OCI-LY7 (cell line): ENCODE measurements around the gene UBL5. TPM values are rescaled to one million over a fixed set of nuclear protein-coding genes. Genes with fewer than 3 reads are reported as not detected.

ENCODE experiments used
- BruUV-seq: library from RNA; stranded (reverse); fragments of 400-500 nt; replicated peaks from 2 replicates; lab custom pipeline; 2021; lab: Mats Ljungman, UMichigan
- CTCF ChIA-PET: fragments of 300-600 bp; sonication (Branson Sonifier 250); formaldehyde crosslinking; loops from one replicate; lab custom pipeline; 2022; ENCODE audit warnings: antibody characterized with exemption; ENCODE audit not compliant: unreplicated experiment; lab: Charles Lee
- POLR2A ChIA-PET: fragments of 300-600 bp; sonication (Branson Sonifier 250); formaldehyde crosslinking; loops from one replicate; lab custom pipeline; 2022; ENCODE audit warnings: antibody characterized with exemption; lab: Charles Lee
- DNase-seq: peaks from one replicate; pipeline ENCODE4 v3.0.0-alpha.2; 2015; ENCODE audit warnings: low spot score
- H2AFZ ChIP-seq: fragments of 200-600 bp; sonication (generic), shearing (Covaris generic); 2 replicates; pipeline ENCODE4 v1.6.1; 2014; ENCODE audit warnings: mild to moderate bottlenecking, antibody characterized with exemption, low read length, moderate library complexity
- H3K27ac ChIP-seq: fragments of 200-600 bp; sonication (generic); 2 replicates; pipeline ENCODE4 v1.5.1; 2014; ENCODE audit warnings: mixed run types, low read depth, mild to moderate bottlenecking, moderate library complexity, low read length, inconsistent platforms; ENCODE audit not compliant: poor library complexity, severe bottlenecking
- H3K36me3 ChIP-seq: fragments of 200-600 bp; sonication (generic); 2 replicates; pipeline ENCODE4 v1.6.1; 2014; ENCODE audit warnings: mild to moderate bottlenecking, antibody characterized with exemption, low read length, moderate library complexity, mixed read lengths; ENCODE audit not compliant: insufficient read depth
- H3K4me1 ChIP-seq: fragments of 200-600 bp; sonication (generic); 2 replicates; pipeline ENCODE4 v1.5.1; 2014; ENCODE audit warnings: mild to moderate bottlenecking, low read length; ENCODE audit not compliant: insufficient read depth, poor library complexity, severe bottlenecking
- H3K4me2 ChIP-seq: fragments of 200-600 bp; sonication (generic); 2 replicates; pipeline ENCODE4 v1.6.1; 2014; ENCODE audit warnings: mild to moderate bottlenecking, low read length
- H3K4me3 ChIP-seq: fragments of 200-600 bp; sonication (generic); 2 replicates; pipeline ENCODE4 v1.5.1; 2014; ENCODE audit warnings: mild to moderate bottlenecking, low read depth, low read length; ENCODE audit not compliant: poor library complexity, severe bottlenecking
- H3K79me2 ChIP-seq: fragments of 200-600 bp; sonication (generic); 2 replicates; pipeline ENCODE4 v1.6.1; 2016; ENCODE audit warnings: low read depth, mild to moderate bottlenecking, low read length, moderate library complexity, mixed read lengths; ENCODE audit not compliant: insufficient read depth
- H3K9me2 ChIP-seq: fragments of 200-600 bp; sonication (generic); 2 replicates; pipeline ENCODE4 v1.6.1; 2016; ENCODE audit warnings: mild to moderate bottlenecking, low read length, mixed read lengths; ENCODE audit not compliant: insufficient read depth
- H3K9me3 ChIP-seq: fragments of 200-600 bp; sonication (generic); 2 replicates; pipeline ENCODE4 v1.6.1; 2014; ENCODE audit warnings: mild to moderate bottlenecking, mixed run types, low read length, mixed read lengths
- H4K20me1 ChIP-seq: fragments of 200-600 bp; sonication (generic); 2 replicates; pipeline ENCODE4 v1.6.1; 2014; ENCODE audit warnings: mild to moderate bottlenecking, antibody characterized with exemption, low read length, moderate library complexity, mixed read lengths; ENCODE audit not compliant: insufficient read depth
- EZH2phosphoT487 ChIP-seq: fragments of 200-600 bp; sonication (generic); IDR thresholded peaks from 2 replicates; pipeline ENCODE4 v1.6.1; 2018; ENCODE audit warnings: low read depth, borderline replicate concordance, mild to moderate bottlenecking, mixed run types, antibody characterized with exemption, low read length, moderate library complexity, mixed read lengths
- intact Hi-C: fragments of 100-400 bp; cut with micrococcal nuclease; formaldehyde crosslinking; loops from one replicate; pipeline ENCODE4 v1.10.0; 2022; ENCODE audit not compliant: unreplicated experiment
- total RNA-seq, 2 experiments: library from RNA; depleted of rRNA in 1 of 2; stranded (reverse); fragments of >200 nt in 1 of 2; shearing (Covaris generic) in 1 of 2; gene quantifications; 2 replicates each; pipeline ENCODE4 v1.2.3, GENCODE V29; 2014 to 2022
- TF ChIP-seq, protein P1 (sequence below): fragments of 200-600 bp; sonication (generic); conservative IDR thresholded peaks from 2 replicates; pipeline ENCODE4 v1.5.1; 2014; ENCODE audit warnings: mild to moderate bottlenecking, antibody characterized with exemption, low read length, moderate library complexity, mixed read lengths

UBL5 gene
- total RNA-seq, 2 experiments from 2014 or later = 162 to 323 TPM

- peak; percentile 97 for DNase-seq
- BruUV-seq = TSS peak; percentile 89
- ChIA-PET CTCF (no interaction called here), POLR2A (interaction anchor here (0.7 kb wide), 1 partner anchor 1350 kb away, joined by 6 read pairs; no protein-coding TSS in a partner anchor)
- Histone ChIP-seq H3K27ac (peak overlapping the region; percentile 62), H3K9me3 (no peaks in the 10 kb centered on the region), H3K4me3 (peak overlapping the region; percentile 69), H2AFZ (peak overlapping the region; percentile 97), H3K79me2 (no peaks in the 10 kb centered on the region), H3K36me3 (no peaks in the 10 kb centered on the region), H3K4me1 (peaks cover 18% of the 10 kb centered on the region), H3K4me2 (peak overlapping the region; percentile 88), H4K20me1 (no peaks in the 10 kb centered on the region), H3K9me2 (no peaks in the 10 kb centered on the region)
- intact Hi-C loops = loop anchor here (1.0 to 2.0 kb wide), 2 partner anchors 17 to 201 kb away; partner anchors contain the start of genes ZNF121 and ZNF846
- TF ChIP-seq EZH2phosphoT487 = no peak
- TF ChIP-seq, protein P1, sequence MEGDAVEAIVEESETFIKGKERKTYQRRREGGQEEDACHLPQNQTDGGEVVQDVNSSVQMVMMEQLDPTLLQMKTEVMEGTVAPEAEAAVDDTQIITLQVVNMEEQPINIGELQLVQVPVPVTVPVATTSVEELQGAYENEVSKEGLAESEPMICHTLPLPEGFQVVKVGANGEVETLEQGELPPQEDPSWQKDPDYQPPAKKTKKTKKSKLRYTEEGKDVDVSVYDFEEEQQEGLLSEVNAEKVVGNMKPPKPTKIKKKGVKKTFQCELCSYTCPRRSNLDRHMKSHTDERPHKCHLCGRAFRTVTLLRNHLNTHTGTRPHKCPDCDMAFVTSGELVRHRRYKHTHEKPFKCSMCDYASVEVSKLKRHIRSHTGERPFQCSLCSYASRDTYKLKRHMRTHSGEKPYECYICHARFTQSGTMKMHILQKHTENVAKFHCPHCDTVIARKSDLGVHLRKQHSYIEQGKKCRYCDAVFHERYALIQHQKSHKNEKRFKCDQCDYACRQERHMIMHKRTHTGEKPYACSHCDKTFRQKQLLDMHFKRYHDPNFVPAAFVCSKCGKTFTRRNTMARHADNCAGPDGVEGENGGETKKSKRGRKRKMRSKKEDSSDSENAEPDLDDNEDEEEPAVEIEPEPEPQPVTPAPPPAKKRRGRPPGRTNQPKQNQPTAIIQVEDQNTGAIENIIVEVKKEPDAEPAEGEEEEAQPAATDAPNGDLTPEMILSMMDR = no peak
Measured at GRCh38 chr19:9785367-9786331, 42.1 kb upstream of the UBL5 start.

DNA sequence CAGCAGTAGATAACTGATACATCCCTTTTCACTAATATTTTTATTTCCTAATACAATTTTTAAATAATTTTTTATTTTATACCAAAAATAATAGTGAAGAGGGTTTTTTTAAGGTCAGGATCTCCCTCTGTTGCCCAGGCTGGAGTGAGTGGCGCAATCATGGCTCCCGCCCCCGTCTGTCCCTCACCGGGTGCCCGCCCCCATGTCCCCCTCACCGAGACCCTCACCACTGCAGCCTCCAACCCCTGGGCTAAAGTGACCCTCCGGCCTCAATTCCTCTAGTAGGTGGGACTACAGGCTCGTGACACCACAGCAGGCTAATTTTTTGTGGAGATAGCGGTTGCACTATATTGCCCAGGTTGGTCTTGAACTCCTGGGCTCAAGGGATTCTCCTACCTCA lies 41.4 kb upstream of the UBL5 start:
- no peaks in the 10 kb centered on the region for H4K20me1 ChIP-seq
- no peaks in the 10 kb centered on the region for H3K79me2 ChIP-seq
- peaks cover 24% of the 10 kb centered on the region for H3K4me1 ChIP-seq
- H3K9me2 ChIP-seq = no peaks in the 10 kb centered on the region
- no peak for DNase-seq
- H3K36me3 ChIP-seq = no peaks in the 10 kb centered on the region
- TF ChIP-seq, protein P1 = no peak
- no peak for TF ChIP-seq EZH2phosphoT487
- H3K27ac ChIP-seq = peak overlapping the region; percentile 56
- BruUV-seq = no TSS peak
- ChIA-PET POLR2A (no interaction called here), CTCF (no interaction called here)
- peak overlapping the region; percentile 66 for H3K4me3 ChIP-seq
- H2AFZ ChIP-seq = peak overlapping the region; percentile 70; the same call in 1 of the 2 replicates
- H3K4me2 ChIP-seq = peak overlapping the region; percentile 78
- H3K9me3 ChIP-seq = no peaks in the 10 kb centered on the region
- intact Hi-C loops = no loop called here
